Measurements from ENCODE around the gene CHMP5. TPM values are rescaled to one million over a fixed set of nuclear protein-coding genes. Genes with fewer than 3 reads are reported as not detected.

The CHMP5 gene
- total RNA-seq, 1 experiment from 2014 or later, result 53.4 TPM

- Histone ChIP-seq H3K4me3 (ENCODE audit: low read length) (no peak overlapping the region), H3K4me2 (ENCODE audit: low read depth, low read length, poor library complexity, severe bottlenecking) (no peak overlapping the region), H3K36me3 (ENCODE audit: insufficient read depth, low read length) (no peaks in the 10 kb centered on the region), H4K20me1 (ENCODE audit: insufficient read depth, low read depth, low read length) (no peaks in the 10 kb centered on the region), H2AFZ (ENCODE audit: low read length) (no peak overlapping the region), H3K4me1 (ENCODE audit: low read length) (no peaks in the 10 kb centered on the region; the same call in 1 of the 2 replicates), H3K9ac (ENCODE audit: low read length) (no peak overlapping the region), H3K27ac (ENCODE audit: low read length) (no peak overlapping the region), H3K9me3 (ENCODE audit: low read length) (no peaks in the 10 kb centered on the region), H3K79me2 (ENCODE audit: low read length) (no peaks in the 10 kb centered on the region), H3K9me2 (replicated peaks; ENCODE audit: insufficient read depth, low read length) (no peaks in the 10 kb centered on the region), H3K27me3 (ENCODE audit: low read length) (no peaks in the 10 kb centered on the region)
- DNase-seq, result no peak
Observed at GRCh38 chr9:33227741-33228140, 37.1 kb upstream of the CHMP5 start.

- H3K27ac ChIP-seq (ENCODE audit: low read length), result no peak overlapping the region
- no peak overlapping the region for H3K4me3 ChIP-seq (ENCODE audit: low read length)
- no peaks in the 10 kb centered on the region for H3K27me3 ChIP-seq (ENCODE audit: low read length)
- no peaks in the 10 kb centered on the region for H3K36me3 ChIP-seq (ENCODE audit: insufficient read depth, low read length)
- H4K20me1 ChIP-seq (ENCODE audit: insufficient read depth, low read depth, low read length), result no peaks in the 10 kb centered on the region
- no peak for DNase-seq
- no peaks in the 10 kb centered on the region for H3K79me2 ChIP-seq (ENCODE audit: low read length)
- no peak overlapping the region for H2AFZ ChIP-seq (ENCODE audit: low read length)
- H3K9me2 ChIP-seq (replicated peaks; ENCODE audit: insufficient read depth, low read length), result no peaks in the 10 kb centered on the region
- H3K9ac ChIP-seq (ENCODE audit: low read length), result no peak overlapping the region
- H3K4me1 ChIP-seq (ENCODE audit: low read length), result no peaks in the 10 kb centered on the region; the same call in 1 of the 2 replicates
- H3K9me3 ChIP-seq (ENCODE audit: low read length), result no peaks in the 10 kb centered on the region
- no peak overlapping the region for H3K4me2 ChIP-seq (ENCODE audit: low read depth, low read length, poor library complexity, severe bottlenecking)
Observed at GRCh38 chr9:33228606-33229005, 36.2 kb upstream of the CHMP5 start.

GRCh38 chr9:33229359-33230114 lies 35.3 kb upstream of the CHMP5 start:
- no peaks in the 10 kb centered on the region for H3K27me3 ChIP-seq (ENCODE audit: low read length)
- no peak overlapping the region for H3K4me2 ChIP-seq (ENCODE audit: low read depth, low read length, poor library complexity, severe bottlenecking)
- no peaks in the 10 kb centered on the region; the same call in 1 of the 2 replicates for H3K4me1 ChIP-seq (ENCODE audit: low read length)
- H2AFZ ChIP-seq (ENCODE audit: low read length), result no peak overlapping the region
- H3K9me2 ChIP-seq (replicated peaks; ENCODE audit: insufficient read depth, low read length), result no peaks in the 10 kb centered on the region
- H4K20me1 ChIP-seq (ENCODE audit: insufficient read depth, low read depth, low read length), result no peaks in the 10 kb centered on the region
- H3K9ac ChIP-seq (ENCODE audit: low read length), result no peak overlapping the region
- H3K9me3 ChIP-seq (ENCODE audit: low read length), result no peaks in the 10 kb centered on the region
- peak; percentile 53 for DNase-seq
- H3K4me3 ChIP-seq (ENCODE audit: low read length), result no peak overlapping the region
- H3K79me2 ChIP-seq (ENCODE audit: low read length), result no peaks in the 10 kb centered on the region
- H3K27ac ChIP-seq (ENCODE audit: low read length), result no peak overlapping the region
- H3K36me3 ChIP-seq (ENCODE audit: insufficient read depth, low read length), result no peaks in the 10 kb centered on the region

GRCh38 chr9:33230756-33231622 lies 33.9 kb upstream of the CHMP5 start:
- H3K4me2 ChIP-seq (ENCODE audit: low read depth, low read length, poor library complexity, severe bottlenecking), result no peak overlapping the region

GRCh38 chr9:33231623-33231942 lies 33.3 kb upstream of the CHMP5 start:
- Histone ChIP-seq H3K36me3 (ENCODE audit: insufficient read depth, low read length) (no peaks in the 10 kb centered on the region), H3K27ac (ENCODE audit: low read length) (no peak overlapping the region), H3K9me3 (ENCODE audit: low read length) (no peaks in the 10 kb centered on the region), H3K79me2 (ENCODE audit: low read length) (no peaks in the 10 kb centered on the region), H2AFZ (ENCODE audit: low read length) (no peak overlapping the region), H3K4me3 (ENCODE audit: low read length) (no peak overlapping the region), H3K9ac (ENCODE audit: low read length) (no peak overlapping the region), H3K27me3 (ENCODE audit: low read length) (no peaks in the 10 kb centered on the region), H3K9me2 (replicated peaks; ENCODE audit: insufficient read depth, low read length) (no peaks in the 10 kb centered on the region), H4K20me1 (ENCODE audit: insufficient read depth, low read depth, low read length) (no peaks in the 10 kb centered on the region), H3K4me1 (ENCODE audit: low read length) (no peaks in the 10 kb centered on the region; the same call in 1 of the 2 replicates), H3K4me2 (ENCODE audit: low read depth, low read length, poor library complexity, severe bottlenecking) (no peak overlapping the region)
- DNase-seq, result no peak

More at GRCh38 chr9:33230756-33231622, 33.9 kb upstream of the CHMP5 start:
- H3K4me1 ChIP-seq (ENCODE audit: low read length), result no peaks in the 10 kb centered on the region; the same call in 1 of the 2 replicates
- H3K36me3 ChIP-seq (ENCODE audit: insufficient read depth, low read length), result no peaks in the 10 kb centered on the region
- H3K79me2 ChIP-seq (ENCODE audit: low read length), result no peaks in the 10 kb centered on the region
- H3K9me3 ChIP-seq (ENCODE audit: low read length), result no peaks in the 10 kb centered on the region
- no peak for DNase-seq
- H4K20me1 ChIP-seq (ENCODE audit: insufficient read depth, low read depth, low read length), result no peaks in the 10 kb centered on the region
- H3K9ac ChIP-seq (ENCODE audit: low read length), result no peak overlapping the region
- H3K27me3 ChIP-seq (ENCODE audit: low read length), result no peaks in the 10 kb centered on the region
- no peaks in the 10 kb centered on the region for H3K9me2 ChIP-seq (replicated peaks; ENCODE audit: insufficient read depth, low read length)
- no peak overlapping the region for H2AFZ ChIP-seq (ENCODE audit: low read length)
- no peak overlapping the region for H3K27ac ChIP-seq (ENCODE audit: low read length)
- H3K4me3 ChIP-seq (ENCODE audit: low read length), result no peak overlapping the region

GRCh38 chr9:33232815-33233214 lies 32.0 kb upstream of the CHMP5 start:
- Histone ChIP-seq H3K4me2 (ENCODE audit: low read depth, low read length, poor library complexity, severe bottlenecking) (no peak overlapping the region), H3K9me2 (replicated peaks; ENCODE audit: insufficient read depth, low read length) (no peaks in the 10 kb centered on the region), H3K4me3 (ENCODE audit: low read length) (no peak overlapping the region), H3K9ac (ENCODE audit: low read length) (no peak overlapping the region), H2AFZ (ENCODE audit: low read length) (no peak overlapping the region), H4K20me1 (ENCODE audit: insufficient read depth, low read depth, low read length) (no peaks in the 10 kb centered on the region), H3K27ac (ENCODE audit: low read length) (no peak overlapping the region), H3K9me3 (ENCODE audit: low read length) (no peaks in the 10 kb centered on the region), H3K79me2 (ENCODE audit: low read length) (no peaks in the 10 kb centered on the region), H3K36me3 (ENCODE audit: insufficient read depth, low read length) (no peaks in the 10 kb centered on the region), H3K27me3 (ENCODE audit: low read length) (no peaks in the 10 kb centered on the region), H3K4me1 (ENCODE audit: low read length) (no peaks in the 10 kb centered on the region)
- DNase-seq, result no peak

GRCh38 chr9:33233626-33234342 lies 31.1 kb upstream of the CHMP5 start:
- Histone ChIP-seq H4K20me1 (ENCODE audit: insufficient read depth, low read depth, low read length) (no peaks in the 10 kb centered on the region), H3K27ac (ENCODE audit: low read length) (no peak overlapping the region), H3K9me2 (replicated peaks; ENCODE audit: insufficient read depth, low read length) (no peaks in the 10 kb centered on the region), H3K9me3 (ENCODE audit: low read length) (no peaks in the 10 kb centered on the region), H3K9ac (ENCODE audit: low read length) (no peak overlapping the region), H2AFZ (ENCODE audit: low read length) (no peak overlapping the region), H3K4me1 (ENCODE audit: low read length) (no peaks in the 10 kb centered on the region), H3K79me2 (ENCODE audit: low read length) (no peaks in the 10 kb centered on the region), H3K36me3 (ENCODE audit: insufficient read depth, low read length) (no peaks in the 10 kb centered on the region), H3K4me2 (ENCODE audit: low read depth, low read length, poor library complexity, severe bottlenecking) (no peak overlapping the region), H3K27me3 (ENCODE audit: low read length) (no peaks in the 10 kb centered on the region), H3K4me3 (ENCODE audit: low read length) (no peak overlapping the region)
- DNase-seq, result no peak

Measured in Karpas-422 (cell line).